ENCODE measurements around the gene JOSD1.
"Not testable (repeated sequence)": the region's sequence is repeated elsewhere in the genome, so short reads cannot be mapped to it uniquely, and the experiment has no call there.

Gene JOSD1

GRCh38 chr22:38694049-38694448 lies 6.7 kb downstream of the JOSD1 start:
- in situ Hi-C loops (cut with HindIII; ENCODE audit: low sequenced_read_pairs) = no loop called here

DNA sequence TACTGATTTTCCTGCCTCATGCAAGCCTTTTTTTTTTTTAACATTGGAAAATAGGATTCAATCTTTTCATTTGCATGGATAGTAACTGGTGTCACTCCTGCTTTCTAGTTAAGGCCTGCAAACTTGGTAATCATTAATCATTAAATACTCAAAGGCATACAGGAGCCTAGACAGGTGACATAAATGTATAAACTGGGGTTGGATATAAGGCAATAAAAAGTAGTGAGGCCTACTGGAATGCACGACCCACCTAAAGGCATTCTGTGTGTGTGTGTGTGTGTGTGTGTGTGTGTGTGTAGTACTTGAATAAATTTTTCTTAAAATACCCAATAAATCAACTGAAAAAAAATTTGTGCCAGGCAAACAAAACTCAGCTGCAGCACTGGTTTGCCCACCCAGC lies 11.1 kb downstream of the JOSD1 start:
- in situ Hi-C loops (cut with HindIII; ENCODE audit: low sequenced_read_pairs) = no loop called here

DNA sequence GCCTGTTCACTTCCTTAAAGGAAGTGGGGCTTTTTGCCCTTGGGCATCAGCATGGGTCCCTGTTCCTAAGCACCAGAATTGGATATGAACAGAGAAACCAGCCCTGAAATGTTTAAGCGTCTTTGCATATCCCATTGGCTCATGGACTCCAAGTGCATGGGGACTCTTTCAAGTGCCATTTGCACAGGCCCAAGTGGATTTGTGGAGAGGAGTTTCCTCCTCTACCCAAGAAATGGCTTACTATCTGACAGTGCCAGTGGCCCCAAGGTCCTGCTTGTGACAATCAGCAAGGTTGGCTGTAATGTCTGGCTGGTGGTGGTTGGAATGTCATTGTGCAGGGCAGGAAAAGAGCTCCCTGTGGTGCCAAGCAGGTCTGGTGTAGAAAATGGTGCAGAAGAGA lies 15.0 kb downstream of the JOSD1 start:
- in situ Hi-C loops (cut with HindIII; ENCODE audit: low sequenced_read_pairs) = no loop called here

- in situ Hi-C loops (cut with HindIII; ENCODE audit: low sequenced_read_pairs) = no loop called here
Observed at GRCh38 chr22:38684895-38685294, 15.8 kb downstream of the JOSD1 start.

DNA sequence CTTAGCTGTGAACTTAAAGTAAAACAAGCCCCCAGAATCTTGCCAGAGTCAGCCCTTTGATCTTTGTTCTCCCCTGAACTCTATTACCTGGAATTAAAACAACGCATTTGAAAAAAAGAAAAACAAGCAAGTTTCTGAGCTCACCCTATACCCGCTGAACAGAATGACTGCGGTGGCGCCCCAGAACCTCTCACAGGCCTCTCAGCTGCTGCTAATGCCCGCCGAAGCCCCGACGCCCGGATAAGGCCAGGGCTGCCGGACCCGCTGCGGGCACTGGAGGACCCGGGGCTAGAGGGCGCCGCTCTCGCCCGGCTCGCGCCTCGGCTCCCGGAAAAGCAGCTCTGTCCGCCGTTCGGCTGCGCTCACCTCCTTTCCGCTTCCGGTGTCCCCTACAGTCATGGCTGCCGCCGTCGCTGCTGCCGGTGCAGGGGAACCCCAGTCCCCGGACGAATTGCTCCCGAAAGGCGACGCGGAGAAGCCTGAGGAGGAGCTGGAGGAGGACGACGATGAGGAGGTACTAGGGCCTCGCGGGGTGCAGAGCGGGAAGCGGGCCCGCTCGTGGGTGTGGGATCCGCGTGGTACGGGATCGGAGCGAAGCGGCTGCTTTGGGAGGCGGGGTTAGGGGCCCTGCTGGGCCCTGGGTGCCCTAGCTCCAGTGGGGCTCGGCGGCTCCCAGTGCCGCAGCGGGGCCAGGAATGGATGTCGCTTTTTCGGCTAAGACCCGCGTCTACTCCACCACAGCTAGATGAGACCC lies 19.0 kb downstream of the JOSD1 start, which contains the start of gene TOMM22:
TSS of gene TOMM22 (plus strand) at position 376 of the 754 bp plus-strand sequence. CDS start at position 398, 22 bp downstream.
- in situ Hi-C loops (cut with HindIII; ENCODE audit: low sequenced_read_pairs) = no loop called here

GRCh38 chr22:38675833-38676232 lies 24.9 kb downstream of the JOSD1 start:
- in situ Hi-C loops (cut with HindIII; ENCODE audit: low sequenced_read_pairs) = no loop called here

- in situ Hi-C loops (cut with HindIII; ENCODE audit: low sequenced_read_pairs) = no loop called here
Observed at GRCh38 chr22:38674888-38675287, 25.9 kb downstream of the JOSD1 start.

DNA sequence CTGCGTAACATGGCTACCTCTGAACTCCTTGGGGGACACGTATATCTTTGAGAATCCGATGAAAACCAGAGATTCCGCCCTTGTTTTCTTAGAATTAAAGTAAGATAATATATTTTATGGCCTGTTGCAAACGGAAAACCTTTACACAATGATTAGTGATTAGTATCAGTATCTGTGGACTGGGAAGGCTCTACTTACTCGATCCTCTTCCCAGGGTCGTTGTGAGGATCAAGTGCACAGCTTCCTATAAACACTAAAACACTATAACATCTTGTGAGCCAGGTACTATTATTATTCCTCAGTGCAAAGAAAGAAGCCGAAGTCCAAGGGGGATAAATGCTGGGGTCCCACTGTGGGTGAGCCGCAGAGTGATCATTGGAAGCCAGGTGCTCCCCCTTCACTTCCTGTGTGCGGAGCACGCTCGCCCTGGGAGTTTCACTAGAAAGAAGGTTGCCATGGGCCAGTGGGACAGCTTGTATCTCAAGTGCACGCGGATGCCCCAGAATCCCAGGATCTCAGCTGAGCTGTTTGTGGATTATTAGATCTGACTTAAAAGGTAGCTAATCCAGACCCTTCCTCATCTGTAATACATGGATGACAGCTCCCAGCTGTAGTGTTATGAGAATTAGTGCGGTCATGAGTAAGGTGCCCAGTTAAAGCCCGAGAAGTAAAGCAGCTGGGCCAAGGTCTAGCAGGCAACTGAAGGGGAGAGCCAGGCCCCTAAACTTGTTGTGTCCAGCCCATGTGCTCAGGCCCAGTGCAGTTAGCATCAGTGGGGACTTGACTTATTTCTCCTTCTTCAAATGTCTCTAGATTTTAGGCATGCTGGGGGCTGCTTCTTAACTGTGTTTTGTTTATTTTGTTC lies 43.5 kb downstream of the JOSD1 start:
- in situ Hi-C loops (cut with HindIII; ENCODE audit: low sequenced_read_pairs) = no loop called here

GRCh38 chr22:38656256-38657044 lies 44.3 kb downstream of the JOSD1 start, which contains the start of the genes CBY1 and FAM227A:
Gene CBY1 (plus strand): TSS chr22:38656638. CDS start chr22:38668055, 11,417 bp downstream.
Gene FAM227A (minus strand): TSS chr22:38656392. CDS start chr22:38650168, 6,224 bp downstream.
- in situ Hi-C loops (cut with HindIII; ENCODE audit: low sequenced_read_pairs) = no loop called here

- in situ Hi-C loops (cut with HindIII; ENCODE audit: low sequenced_read_pairs) = no loop called here
Observed at GRCh38 chr22:38655519-38656255, 45.1 kb downstream of the JOSD1 start.

GRCh38 chr22:38653741-38654140 lies 47.0 kb downstream of the JOSD1 start:
- in situ Hi-C loops (cut with HindIII; ENCODE audit: low sequenced_read_pairs) = no loop called here

DNA sequence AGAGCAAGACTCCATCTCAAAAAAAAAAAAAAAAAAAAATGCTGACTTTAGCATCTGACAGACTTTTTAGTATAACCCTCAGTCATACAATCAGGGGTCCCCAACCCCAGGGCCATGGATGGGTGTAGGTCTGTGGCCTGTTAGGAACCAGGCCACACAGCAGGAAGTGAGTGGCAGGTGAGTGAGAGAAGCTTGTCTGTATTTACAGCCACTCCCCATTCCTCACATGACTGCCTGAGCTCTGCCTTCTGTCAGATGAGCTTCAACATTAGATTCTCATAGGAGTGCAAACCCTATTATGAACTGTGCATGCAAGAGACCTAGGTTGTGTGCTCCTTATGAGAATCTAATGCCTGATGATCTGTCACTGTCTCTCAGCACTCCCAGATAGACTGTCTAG lies 47.9 kb downstream of the JOSD1 start:
- in situ Hi-C loops (cut with HindIII; ENCODE audit: low sequenced_read_pairs) = no loop called here

DNA sequence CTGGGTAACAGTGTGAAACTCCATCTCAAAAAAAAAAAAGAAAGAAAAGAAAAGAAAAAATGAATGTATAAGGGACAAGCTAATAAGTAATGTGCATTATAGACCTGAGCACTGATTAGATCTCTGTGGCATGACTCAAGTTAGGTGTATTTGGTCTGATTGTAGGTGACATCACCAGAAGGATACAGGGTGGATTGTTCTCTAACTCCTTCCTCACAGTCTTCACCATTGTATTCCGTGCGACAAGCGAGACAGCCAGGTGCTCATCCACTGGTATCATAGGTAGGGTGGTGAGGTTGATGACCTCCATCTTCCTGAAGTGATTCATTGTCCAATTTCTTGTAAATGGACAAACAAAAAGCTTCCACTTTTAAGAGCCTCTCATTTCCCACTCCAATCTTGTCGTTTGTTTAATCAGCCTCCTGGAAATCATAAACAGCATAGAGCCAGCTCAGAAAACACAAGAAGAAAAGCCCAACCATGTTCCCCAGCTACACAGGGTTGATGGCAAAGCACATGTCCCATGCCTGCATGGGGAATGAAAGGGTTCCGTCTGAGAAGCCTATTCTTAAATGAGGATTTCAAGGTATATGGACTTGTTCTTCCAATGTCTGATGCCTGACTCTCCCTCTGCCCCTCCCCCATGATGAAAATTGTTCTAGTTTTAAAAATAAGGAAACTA lies 50.8 kb downstream of the JOSD1 start:
- in situ Hi-C loops (cut with HindIII; ENCODE audit: low sequenced_read_pairs) = no loop called here

DNA sequence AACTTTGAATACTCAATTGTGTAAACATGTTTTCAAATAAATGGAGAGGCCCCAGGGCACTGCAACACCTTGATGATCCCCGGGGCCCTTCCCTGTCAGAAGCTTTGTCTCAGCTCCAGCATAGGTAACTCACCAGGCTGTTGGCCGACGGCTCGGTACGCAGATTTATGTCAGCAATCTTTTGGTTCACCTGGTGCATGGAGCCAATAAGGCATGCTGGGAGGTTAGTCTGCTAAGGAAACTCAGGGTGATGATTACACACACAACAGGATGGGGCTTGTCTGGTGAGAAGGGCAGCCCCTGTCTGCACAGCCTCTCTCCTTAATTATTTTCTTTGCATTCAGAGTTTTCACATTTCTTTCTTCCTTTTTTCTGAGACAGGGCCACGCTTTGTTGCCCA lies 55.3 kb downstream of the JOSD1 start:
- in situ Hi-C loops (cut with HindIII; ENCODE audit: low sequenced_read_pairs) = no loop called here

DNA sequence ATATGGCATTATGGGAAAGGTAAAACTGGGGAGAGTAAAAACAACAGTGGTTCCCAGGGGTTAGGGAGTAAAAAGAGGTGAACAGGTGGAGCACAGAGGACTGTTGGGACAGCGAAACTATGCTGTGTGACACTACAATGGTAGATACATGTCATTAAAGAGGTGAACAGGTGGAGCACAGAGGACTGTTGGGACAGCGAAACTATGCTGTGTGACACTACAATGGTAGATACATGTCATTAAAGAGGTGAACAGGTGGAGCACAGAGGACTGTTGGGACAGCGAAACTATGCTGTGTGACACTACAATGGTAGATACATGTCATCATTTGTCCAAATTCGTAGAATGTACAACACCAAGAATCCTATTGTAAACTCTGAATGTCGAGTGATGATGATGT lies 56.5 kb downstream of the JOSD1 start:
- in situ Hi-C loops (cut with HindIII; ENCODE audit: low sequenced_read_pairs) = not testable (repeated sequence)

GRCh38 chr22:38641476-38642040 lies 59.2 kb downstream of the JOSD1 start:
- in situ Hi-C loops (cut with HindIII; ENCODE audit: low sequenced_read_pairs) = no loop called here

DNA sequence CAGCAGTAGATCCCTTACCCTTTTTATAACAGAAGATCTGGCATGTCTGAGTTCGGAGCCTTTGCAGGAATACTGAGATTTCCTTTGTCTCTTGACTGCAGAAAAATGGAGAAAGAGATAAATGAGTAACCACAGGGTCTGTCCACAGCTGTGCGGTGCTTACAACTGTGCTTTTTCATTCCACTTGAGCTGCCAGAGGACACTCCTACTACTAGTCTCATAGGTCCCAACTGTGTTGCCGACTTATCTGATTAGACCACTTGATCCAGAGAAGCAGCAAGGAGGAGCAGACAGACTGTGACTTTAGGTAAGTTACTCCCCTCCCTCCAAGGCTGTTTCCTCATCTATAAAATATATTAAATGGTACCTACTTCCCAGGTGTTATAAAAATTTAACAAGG lies 62.0 kb downstream of the JOSD1 start:
- in situ Hi-C loops (cut with HindIII; ENCODE audit: low sequenced_read_pairs) = no loop called here

DNA sequence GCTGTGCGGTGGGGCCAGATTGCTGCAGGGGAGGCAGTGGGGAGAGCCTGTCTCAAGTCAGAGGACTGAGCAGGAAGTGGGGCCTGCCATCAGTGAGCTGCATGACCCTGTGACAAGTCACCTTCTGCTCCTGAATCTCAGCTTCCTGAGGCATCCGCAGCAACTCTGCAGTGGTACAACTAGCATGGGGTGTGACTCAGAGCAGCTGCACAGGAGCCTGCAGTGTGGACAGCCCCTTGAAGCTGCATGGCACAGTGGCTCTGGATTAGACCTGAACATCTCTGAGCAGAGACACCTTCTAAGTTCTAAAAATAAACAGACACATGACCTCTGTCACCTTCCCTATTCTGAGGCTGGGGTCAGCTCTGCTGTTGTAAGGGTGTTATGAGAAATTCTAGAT lies 62.5 kb downstream of the JOSD1 start:
- in situ Hi-C loops (cut with HindIII; ENCODE audit: low sequenced_read_pairs) = no loop called here
